GM18868 (cell line): ENCODE data around the gene ATG2B.

Source experiments
- ATAC-seq: cut with Tn5 transposase; IDR thresholded peaks from one replicate; pipeline ENCODE4 v1.9.1; 2021; ENCODE audit warnings: mild to moderate bottlenecking, moderate library complexity; ENCODE audit not compliant: unreplicated experiment

ATG2B gene

GRCh38 chr14:96362965-96363750 is at the start of gene ATG2B, which contains the start of gene GSKIP:
Gene ATG2B, minus strand, starts transcription at chr14:96363341. Its CDS starts 365 bp downstream, at chr14:96362976.
Gene GSKIP, plus strand, starts transcription at chr14:96363526. Its CDS starts 18,722 bp downstream, at chr14:96382248.
- ATAC-seq, result peak; percentile 74

DNA sequence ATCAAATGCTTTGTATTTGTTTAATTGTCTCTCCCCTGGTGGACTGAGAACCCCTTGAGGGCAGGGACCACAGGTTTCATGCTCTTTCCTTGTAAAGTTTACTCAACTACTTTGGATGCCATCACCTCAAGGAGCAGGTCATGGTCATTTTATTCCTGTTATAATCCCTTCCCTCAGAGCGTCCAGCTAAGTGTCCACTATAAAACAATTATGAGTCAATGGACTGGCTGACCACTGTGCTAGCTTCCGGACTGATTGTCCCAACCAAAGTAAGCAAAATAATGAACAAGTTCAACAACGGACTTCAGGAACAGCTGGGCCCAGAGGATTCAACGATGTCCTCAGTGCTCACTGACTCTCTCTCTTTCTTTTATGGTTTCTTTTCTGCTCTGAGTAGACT is 47.0 kb upstream of the ATG2B start:
- ATAC-seq, result no peak

DNA sequence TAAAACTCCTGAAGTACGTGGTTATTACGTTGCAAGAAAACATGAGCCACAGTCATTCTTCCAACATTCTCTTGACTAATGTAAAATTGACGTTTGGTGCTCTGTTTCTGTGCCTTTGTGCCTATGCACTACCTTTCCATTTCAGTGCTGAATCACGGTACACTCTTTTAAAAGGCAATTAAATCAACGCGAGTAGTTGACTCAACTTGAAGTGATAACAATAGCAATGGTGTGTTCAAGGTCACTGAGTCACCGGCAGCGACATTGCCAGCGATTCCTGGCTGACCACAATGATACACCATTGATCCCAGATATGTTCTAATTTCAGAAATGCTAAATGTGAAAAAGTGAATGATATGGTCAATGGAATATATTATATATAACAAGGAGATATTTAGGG is 46.6 kb upstream of the ATG2B start:
- no peak for ATAC-seq

DNA sequence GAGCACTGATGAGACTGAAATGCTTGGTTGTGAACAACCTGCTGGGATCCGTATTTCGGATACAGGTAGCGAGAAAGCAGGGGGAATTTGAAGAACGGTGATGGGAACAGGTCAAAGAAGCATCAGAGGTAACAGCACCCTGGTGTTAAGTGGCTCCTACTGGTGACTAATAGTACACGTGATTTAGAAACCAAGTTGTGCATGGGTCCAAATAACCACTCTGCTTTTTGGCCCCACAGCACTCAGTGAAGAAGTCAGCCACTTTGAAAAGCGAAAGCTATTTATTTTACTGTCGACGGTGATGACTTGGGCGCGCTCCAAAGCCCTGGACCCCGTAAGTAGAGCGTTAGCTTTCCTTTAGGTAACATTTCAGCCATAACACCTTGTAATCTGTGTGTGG is 45.5 kb upstream of the ATG2B start:
- no peak for ATAC-seq

- no peak for ATAC-seq
These were observed 44.9 kb upstream of the ATG2B start for GRCh38 chr14:96407935-96408570.

- no peak for ATAC-seq
These were observed 42.5 kb upstream of the ATG2B start for GRCh38 chr14:96405677-96406076.

GRCh38 chr14:96403409-96403808 is 40.3 kb upstream of the ATG2B start:
- no peak for ATAC-seq

- ATAC-seq, result no peak
These were observed 37.4 kb upstream of the ATG2B start for GRCh38 chr14:96400495-96400894.

- ATAC-seq, result no peak
These were observed 36.3 kb upstream of the ATG2B start for GRCh38 chr14:96399405-96399804.

DNA sequence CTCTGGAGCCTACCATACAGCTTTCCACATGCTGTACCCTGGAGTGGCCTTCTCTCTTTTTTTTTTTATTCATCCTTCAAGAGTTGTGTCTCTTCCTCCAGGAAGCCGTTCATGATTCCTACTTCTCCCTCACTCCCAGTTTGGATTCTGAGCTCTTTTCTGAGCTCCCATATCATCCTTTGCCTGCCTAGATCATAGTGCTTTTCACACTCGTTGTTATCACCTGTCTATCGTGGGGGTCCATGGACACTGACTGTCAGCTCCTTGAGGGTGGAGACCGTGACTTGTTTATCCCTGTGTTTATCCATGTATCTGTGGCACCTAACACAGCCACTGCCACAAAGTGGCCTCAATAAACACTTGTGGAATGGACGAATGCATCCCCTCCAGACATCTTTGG is 35.8 kb upstream of the ATG2B start:
- no peak for ATAC-seq

DNA sequence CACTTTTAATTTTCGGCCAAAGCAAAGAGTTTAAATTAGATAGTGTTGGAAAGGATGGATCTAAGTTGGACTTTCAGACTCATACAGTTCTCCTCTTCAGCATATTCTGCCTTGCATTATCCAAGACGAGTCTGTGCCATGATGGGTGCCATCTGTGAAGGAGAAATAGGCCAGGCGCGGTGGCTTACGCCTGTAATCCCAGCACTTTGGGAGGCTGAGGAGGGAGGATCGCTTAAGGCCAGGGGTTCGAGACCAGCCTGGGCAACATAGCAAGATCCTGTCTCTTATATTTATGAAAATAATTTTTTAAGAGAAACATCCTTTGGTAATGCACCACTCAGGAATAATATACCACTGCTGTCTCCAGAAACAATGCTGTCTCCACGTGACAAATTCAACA is 35.3 kb upstream of the ATG2B start:
- ATAC-seq, result no peak

- ATAC-seq, result no peak
These were observed 31.1 kb upstream of the ATG2B start for GRCh38 chr14:96394047-96394815.

DNA sequence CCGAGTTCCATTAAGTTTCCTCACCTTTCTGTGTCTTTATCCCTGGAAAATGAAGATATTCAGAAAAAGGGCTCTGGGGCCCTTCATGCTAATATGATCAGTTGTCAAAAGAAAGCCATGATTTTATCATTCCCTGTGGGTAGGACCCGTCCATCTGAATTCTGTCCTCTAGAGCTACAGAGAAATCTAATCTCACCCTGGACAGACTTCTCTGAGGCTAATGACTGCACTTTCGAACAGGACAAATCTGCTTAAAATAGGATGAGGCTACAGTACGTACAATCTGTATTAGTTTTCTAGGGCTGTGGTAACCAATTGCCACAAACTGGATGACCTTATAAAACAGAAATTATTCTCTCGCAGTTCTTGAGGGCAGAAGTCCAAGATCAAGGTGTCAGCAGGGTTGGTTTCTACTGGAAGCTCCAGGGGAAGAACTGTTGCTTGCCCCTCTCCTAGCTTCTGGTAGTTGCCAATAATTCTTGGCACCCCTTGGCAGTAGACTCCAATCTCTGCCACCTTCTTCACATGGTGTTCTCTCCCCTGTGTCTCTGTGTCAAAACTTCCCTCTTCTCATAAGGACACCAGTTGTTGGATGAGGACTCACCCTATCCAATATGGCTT is 30.0 kb upstream of the ATG2B start:
- no peak for ATAC-seq

DNA sequence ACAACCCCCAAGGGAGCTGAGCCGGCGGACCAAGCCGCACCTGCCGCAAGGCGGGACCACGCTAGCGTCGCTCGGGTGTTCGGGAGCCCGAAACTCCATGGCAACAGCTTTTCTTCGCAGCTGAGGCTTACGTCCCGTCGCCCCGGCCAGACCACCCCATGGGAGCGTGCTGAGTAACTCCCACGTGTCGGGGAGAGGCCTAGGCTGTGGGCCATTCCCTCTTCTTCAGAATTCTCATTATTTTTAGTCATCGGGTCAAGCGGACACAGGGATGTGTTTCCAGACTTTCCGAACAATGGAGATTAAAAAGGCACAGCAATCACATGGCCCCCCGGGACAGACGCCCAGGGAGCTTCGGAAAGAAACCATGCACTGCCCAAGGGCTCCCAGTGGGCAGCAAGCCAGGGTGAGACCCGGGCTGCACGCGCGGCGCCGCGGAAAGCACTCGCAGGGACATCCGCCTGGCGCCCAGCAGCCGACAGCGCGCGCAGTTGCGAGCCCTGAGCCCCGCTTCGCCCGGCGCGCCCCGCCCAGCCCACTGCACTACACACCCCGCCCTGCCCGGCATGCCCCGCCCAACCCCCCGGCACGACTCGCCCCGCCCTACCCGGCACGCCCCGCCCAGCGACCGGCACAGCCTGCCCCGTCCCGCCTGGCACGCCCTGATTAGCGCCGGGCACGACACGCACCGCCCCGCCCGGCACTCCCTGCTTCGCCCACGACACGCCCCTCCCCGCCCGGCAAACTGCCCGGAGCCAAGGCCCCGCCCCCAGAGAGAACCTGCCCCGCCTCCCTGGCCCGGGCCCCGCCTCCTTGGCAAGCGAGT is 28.4 kb upstream of the ATG2B start:
- ATAC-seq, result peak; percentile 83

- no peak for ATAC-seq
These were observed 27.8 kb upstream of the ATG2B start for GRCh38 chr14:96390965-96391292.

- ATAC-seq, result no peak
These were observed 22.2 kb upstream of the ATG2B start for GRCh38 chr14:96385385-96385784.

GRCh38 chr14:96384740-96385139 is 21.6 kb upstream of the ATG2B start:
- no peak for ATAC-seq

DNA sequence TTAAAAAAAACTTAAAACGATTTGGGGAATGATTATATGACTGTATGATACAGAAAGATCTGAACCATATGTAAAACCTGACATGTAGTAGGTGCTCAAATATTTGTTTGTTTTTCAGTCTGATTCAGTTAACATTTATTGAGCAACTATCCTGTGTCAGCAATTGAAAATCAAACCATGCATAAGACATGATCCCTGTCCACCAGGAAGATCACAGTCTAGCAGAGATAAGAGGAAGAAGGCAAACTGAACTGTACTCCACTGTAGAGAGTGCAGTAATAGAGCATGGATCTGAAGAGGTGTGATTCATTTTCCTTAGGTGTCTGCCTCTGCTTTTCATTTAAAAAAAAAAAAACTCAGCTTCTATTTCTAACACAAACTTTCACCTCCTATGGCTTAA is 20.9 kb upstream of the ATG2B start:
- ATAC-seq, result no peak

- no peak for ATAC-seq
These were observed 20.3 kb upstream of the ATG2B start for GRCh38 chr14:96383445-96383844.

DNA sequence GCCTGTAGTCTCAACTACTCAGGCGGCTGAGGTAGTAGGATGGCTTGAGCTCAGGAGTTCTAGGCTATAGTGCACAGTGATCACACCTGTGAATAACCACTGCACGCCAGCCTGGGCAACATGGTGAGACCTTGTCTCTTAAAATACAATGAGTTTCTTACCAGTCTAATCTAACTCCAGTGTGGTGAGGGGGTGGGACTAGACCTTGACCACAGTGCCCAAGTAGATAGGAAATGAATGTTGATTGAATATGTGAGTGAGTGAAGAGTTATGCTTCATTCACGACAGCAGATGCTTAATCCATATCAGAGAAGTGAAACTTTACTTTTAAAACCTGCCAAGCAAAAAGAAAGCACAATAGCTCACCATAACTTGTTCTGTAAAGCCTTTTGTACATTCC is 17.6 kb upstream of the ATG2B start:
- ATAC-seq, result peak; percentile 93

- ATAC-seq, result no peak
These were observed 13.0 kb upstream of the ATG2B start for GRCh38 chr14:96376093-96376492.
